ENCODE results near the gene PDZD2. TPM values are rescaled to one million over a fixed set of nuclear protein-coding genes. Genes with fewer than 3 reads are reported as not detected.

The PDZD2 gene
- polyA plus RNA-seq, 3 donors = 0.10 TPM; not detected in 2

GRCh38 chr5:31641059-31641458, 2.1 kb downstream of the PDZD2 start:
- H4K20me1 ChIP-seq (ENCODE audit: insufficient read depth, low read length) = no peaks in the 10 kb centered on the region
- no peak for DNase-seq
- Mint-ChIP-seq H3K27me3 (ENCODE audit: low read depth in 3 of 3) (peaks cover 13 to 27% (median 19%) of the 10 kb centered on the region in 3 donors), H3K36me3 (no peaks in the 10 kb centered on the region), H3K9me3 (peaks cover 0 to 8% (median 0%) of the 10 kb centered on the region in 7 donors), H3K27ac (no peak overlapping the region), H3K4me1 (peaks cover 9% of the 10 kb centered on the region), H3K4me3 (no peak overlapping the region)
- no peak overlapping the region for H3K9ac ChIP-seq (ENCODE audit: insufficient read depth, low read length, poor library complexity, severe bottlenecking)
- no peaks in the 10 kb centered on the region for H3K79me2 ChIP-seq (ENCODE audit: insufficient read depth, low read length)
- no peak overlapping the region for H2AFZ ChIP-seq (ENCODE audit: insufficient read depth, low read depth, low read length, poor library complexity, severe bottlenecking)
- intact Hi-C loops (cut with micrococcal nuclease) = no loop called here
- H3K9me3 ChIP-seq (replicated peaks in 1 of 2; ENCODE audit: control insufficient read depth in 1 of 2, insufficient read depth in 1 of 2, low read length in 2 of 2) = peaks cover 0 to 10% of the 10 kb centered on the region in 2 donors
- no peak overlapping the region for H3K27ac ChIP-seq (ENCODE audit: low read depth in 1 of 2, low read length in 2 of 2)
- TF ChIP-seq CTCF (IDR thresholded peaks at IDR 0.05) = no peak
- 88% methylated on average over 2 of the region's 4 CpGs for WGBS (ENCODE audit: insufficient coverage)
- H3K36me3 ChIP-seq (replicated peaks in 1 of 2; ENCODE audit: control insufficient read depth in 1 of 2, insufficient read depth in 2 of 2, low read length in 2 of 2) = no peaks in the 10 kb centered on the region
- peaks cover 9 to 14% of the 10 kb centered on the region in 2 donors for H3K4me1 ChIP-seq (ENCODE audit: control insufficient read depth in 1 of 2, insufficient read depth in 2 of 2, low read length in 2 of 2)
- H3K27me3 ChIP-seq (ENCODE audit: control insufficient read depth in 2 of 2, insufficient read depth in 2 of 2, low read length in 2 of 2) = peaks cover 19 to 33% of the 10 kb centered on the region in 2 donors
- no peak overlapping the region for H3K4me2 ChIP-seq (replicated peaks; ENCODE audit: extremely low read depth, low read length, poor library complexity, severe bottlenecking)
- no peak overlapping the region for H3K4me3 ChIP-seq (replicated peaks in 1 of 3; ENCODE audit: low read depth in 2 of 3, low read length in 3 of 3)

GRCh38 chr5:31641575-31641974, 2.6 kb downstream of the PDZD2 start:
- H3K9me3 Mint-ChIP-seq = peaks cover 0 to 8% (median 0%) of the 10 kb centered on the region in 7 donors
- 100% methylated on average over 1 of the region's 5 CpGs for WGBS (ENCODE audit: insufficient coverage)
- H3K36me3 Mint-ChIP-seq = no peaks in the 10 kb centered on the region

More at GRCh38 chr5:31641575-31641974, 2.6 kb downstream of the PDZD2 start:
- Histone ChIP-seq H3K27ac (ENCODE audit: low read depth in 1 of 2, low read length in 2 of 2) (no peak overlapping the region), H3K4me1 (ENCODE audit: control insufficient read depth in 1 of 2, insufficient read depth in 2 of 2, low read length in 2 of 2) (peaks cover 9 to 14% of the 10 kb centered on the region in 2 donors), H3K79me2 (ENCODE audit: insufficient read depth, low read length) (no peaks in the 10 kb centered on the region), H3K9me3 (replicated peaks in 1 of 2; ENCODE audit: control insufficient read depth in 1 of 2, insufficient read depth in 1 of 2, low read length in 2 of 2) (peaks cover 0 to 10% of the 10 kb centered on the region in 2 donors), H3K4me3 (replicated peaks in 1 of 3; ENCODE audit: low read depth in 2 of 3, low read length in 3 of 3) (no peak overlapping the region), H3K27me3 (ENCODE audit: control insufficient read depth in 2 of 2, insufficient read depth in 2 of 2, low read length in 2 of 2) (peaks cover 19 to 33% of the 10 kb centered on the region in 2 donors), H4K20me1 (ENCODE audit: insufficient read depth, low read length) (no peaks in the 10 kb centered on the region), H3K36me3 (replicated peaks in 1 of 2; ENCODE audit: control insufficient read depth in 1 of 2, insufficient read depth in 2 of 2, low read length in 2 of 2) (no peaks in the 10 kb centered on the region), H2AFZ (ENCODE audit: insufficient read depth, low read depth, low read length, poor library complexity, severe bottlenecking) (no peak overlapping the region), H3K4me2 (replicated peaks; ENCODE audit: extremely low read depth, low read length, poor library complexity, severe bottlenecking) (no peak overlapping the region), H3K9ac (ENCODE audit: insufficient read depth, low read length, poor library complexity, severe bottlenecking) (no peak overlapping the region)
- Mint-ChIP-seq H3K27me3 (ENCODE audit: low read depth in 3 of 3) (peaks cover 13 to 23% (median 19%) of the 10 kb centered on the region in 3 donors), H3K27ac (no peak overlapping the region), H3K4me3 (no peak overlapping the region), H3K4me1 (peaks cover 9% of the 10 kb centered on the region)
- no peak for TF ChIP-seq CTCF (IDR thresholded peaks at IDR 0.05)
- DNase-seq = no peak
- intact Hi-C loops (cut with micrococcal nuclease) = no loop called here

Measured in CD14-positive monocyte (primary cell).